Heart left ventricle (tissue), 13 donors: Measurements from ENCODE around the gene OR10A2.

Experiments
- POLR2A ChIP-seq, 2 donors: fragments of 450-650 bp; IDR thresholded peaks; one replicate each; pipeline ENCODE4 v1.6.1; 2017; ENCODE audit warnings: antibody characterized with exemption in 2 of 2, mild to moderate bottlenecking in 2 of 2, moderate library complexity in 2 of 2
- TF ChIP-seq, protein P1 (sequence below), 12 donors: fragments of 200-600 bp; sonication (generic) in 4 of 12; IDR thresholded peaks; one replicate each; pipeline versions ENCODE4 v1.5.0 to v1.8.0; 2018 to 2022; ENCODE audit warnings: antibody characterized with exemption in 12 of 12, mild to moderate bottlenecking in 5 of 12
- donor health status: ischemic (EF 13 %, LVEDD 7.1; RV severe dilation, severe dysfunction).
- donor health status: DM: no; HTN: yes; CAD: no.
- donor health status: DM: no; HTN: no; CAD: no.
- donor health status: ischemic (EF 25% LVEDD 6.9; RV normal size, moderate dysfunction).
- donor health status: ischemic (EF 25% LVEDD 5.7; RV mildly dilated, moderate dysfunction).
- donor health status: ischemic (EF 35%, LVEDD 5.7; RV mildly dilated, moderate dysfunction).
- donor health status: nonischemic (EF 11% LVEDD 7.7; RV severe dilation, severe dysfunction).
- donor health status: DM: yes; HTN: yes; CAD: no.
- donor health status: PGD.
- donor health status: ischemic (EF 29% LVEDD 5.4; RV normal size, mild dysfunction).
- donor health status: nonischemic (EF 23%, LVEDD 6.1; RV moderate dilation, normal function).

DNA sequence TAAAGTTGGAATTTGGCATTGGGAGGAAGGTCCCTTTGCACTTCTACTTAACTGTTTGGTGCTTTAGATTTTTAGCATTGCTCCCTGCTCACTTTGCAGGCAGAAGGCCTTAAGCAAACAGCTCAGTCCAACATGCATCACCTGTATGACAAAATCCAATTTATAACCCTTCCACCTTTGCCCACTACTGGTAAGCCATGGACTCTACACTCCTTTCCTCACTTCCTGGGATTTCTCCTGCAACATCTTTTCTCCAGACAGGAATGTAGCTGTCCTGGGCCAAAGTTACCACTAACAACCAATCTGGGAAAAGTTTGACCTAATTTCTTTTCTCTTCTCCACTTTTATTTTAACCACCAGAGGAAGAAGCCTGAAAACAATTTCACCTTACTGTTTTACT is 31.2 kb downstream of the OR10A2 start:
- TF ChIP-seq, protein P1, sequence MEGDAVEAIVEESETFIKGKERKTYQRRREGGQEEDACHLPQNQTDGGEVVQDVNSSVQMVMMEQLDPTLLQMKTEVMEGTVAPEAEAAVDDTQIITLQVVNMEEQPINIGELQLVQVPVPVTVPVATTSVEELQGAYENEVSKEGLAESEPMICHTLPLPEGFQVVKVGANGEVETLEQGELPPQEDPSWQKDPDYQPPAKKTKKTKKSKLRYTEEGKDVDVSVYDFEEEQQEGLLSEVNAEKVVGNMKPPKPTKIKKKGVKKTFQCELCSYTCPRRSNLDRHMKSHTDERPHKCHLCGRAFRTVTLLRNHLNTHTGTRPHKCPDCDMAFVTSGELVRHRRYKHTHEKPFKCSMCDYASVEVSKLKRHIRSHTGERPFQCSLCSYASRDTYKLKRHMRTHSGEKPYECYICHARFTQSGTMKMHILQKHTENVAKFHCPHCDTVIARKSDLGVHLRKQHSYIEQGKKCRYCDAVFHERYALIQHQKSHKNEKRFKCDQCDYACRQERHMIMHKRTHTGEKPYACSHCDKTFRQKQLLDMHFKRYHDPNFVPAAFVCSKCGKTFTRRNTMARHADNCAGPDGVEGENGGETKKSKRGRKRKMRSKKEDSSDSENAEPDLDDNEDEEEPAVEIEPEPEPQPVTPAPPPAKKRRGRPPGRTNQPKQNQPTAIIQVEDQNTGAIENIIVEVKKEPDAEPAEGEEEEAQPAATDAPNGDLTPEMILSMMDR (IDR thresholded peaks at IDR 0.05): no peak
- TF ChIP-seq POLR2A (IDR thresholded peaks at IDR 0.05): no peak
